ENCODE measurements around the gene EXOSC3. TPM values are rescaled to one million over a fixed set of nuclear protein-coding genes. Genes with fewer than 3 reads are reported as not detected.

Gene EXOSC3
- total and polyA plus RNA-seq, 2 of the 13 experiments (the other 11 are each of a cell fraction or from before 2014, with no cell fraction given): 17.5 to 68.7 TPM

DNA sequence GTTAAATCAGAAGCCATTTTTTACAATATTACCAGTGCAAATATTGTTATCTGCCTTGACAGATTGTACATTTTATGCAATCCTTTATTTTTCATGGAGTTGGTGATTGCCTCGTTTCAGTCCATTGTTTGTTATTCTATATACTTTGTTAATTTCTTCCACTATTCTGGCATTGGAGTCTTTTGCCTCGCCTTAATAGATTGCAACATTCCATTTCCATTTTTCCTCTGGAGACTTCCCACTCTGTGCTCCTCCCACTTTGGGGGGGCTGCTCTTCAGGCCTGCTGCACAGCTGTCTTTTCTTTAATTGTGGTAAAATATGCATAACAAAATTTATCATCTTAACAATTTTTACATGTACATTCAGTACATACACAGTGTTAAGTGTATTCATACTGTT is 11.4 kb upstream of the EXOSC3 start (continued):
- TF ChIP-seq HINFP (CRISPR knock-in tag; IDR thresholded peaks at IDR 0.05; ENCODE audit: low read depth): no peak
- no peak for TF ChIP-seq ZNF567 (CRISPR knock-in tag; IDR thresholded peaks at IDR 0.05; ENCODE audit: borderline replicate concordance)
- TF ChIP-seq NR1H2 (CRISPR knock-in tag; IDR thresholded peaks at IDR 0.05; ENCODE audit: borderline replicate concordance, low read depth): no peak
- TF ChIP-seq, protein P1, sequence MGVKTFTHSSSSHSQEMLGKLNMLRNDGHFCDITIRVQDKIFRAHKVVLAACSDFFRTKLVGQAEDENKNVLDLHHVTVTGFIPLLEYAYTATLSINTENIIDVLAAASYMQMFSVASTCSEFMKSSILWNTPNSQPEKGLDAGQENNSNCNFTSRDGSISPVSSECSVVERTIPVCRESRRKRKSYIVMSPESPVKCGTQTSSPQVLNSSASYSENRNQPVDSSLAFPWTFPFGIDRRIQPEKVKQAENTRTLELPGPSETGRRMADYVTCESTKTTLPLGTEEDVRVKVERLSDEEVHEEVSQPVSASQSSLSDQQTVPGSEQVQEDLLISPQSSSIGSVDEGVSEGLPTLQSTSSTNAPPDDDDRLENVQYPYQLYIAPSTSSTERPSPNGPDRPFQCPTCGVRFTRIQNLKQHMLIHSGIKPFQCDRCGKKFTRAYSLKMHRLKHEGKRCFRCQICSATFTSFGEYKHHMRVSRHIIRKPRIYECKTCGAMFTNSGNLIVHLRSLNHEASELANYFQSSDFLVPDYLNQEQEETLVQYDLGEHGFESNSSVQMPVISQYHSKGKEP (CRISPR knock-in tag; IDR thresholded peaks at IDR 0.05): no peak
- TF ChIP-seq NFYB (CRISPR knock-in tag; IDR thresholded peaks at IDR 0.05): no peak
- TF ChIP-seq ZNF768 (CRISPR knock-in tag; IDR thresholded peaks at IDR 0.05): no peak
- no peak for TF ChIP-seq ZNF101 (CRISPR knock-in tag; IDR thresholded peaks at IDR 0.05; ENCODE audit: borderline replicate concordance, low read depth)

DNA sequence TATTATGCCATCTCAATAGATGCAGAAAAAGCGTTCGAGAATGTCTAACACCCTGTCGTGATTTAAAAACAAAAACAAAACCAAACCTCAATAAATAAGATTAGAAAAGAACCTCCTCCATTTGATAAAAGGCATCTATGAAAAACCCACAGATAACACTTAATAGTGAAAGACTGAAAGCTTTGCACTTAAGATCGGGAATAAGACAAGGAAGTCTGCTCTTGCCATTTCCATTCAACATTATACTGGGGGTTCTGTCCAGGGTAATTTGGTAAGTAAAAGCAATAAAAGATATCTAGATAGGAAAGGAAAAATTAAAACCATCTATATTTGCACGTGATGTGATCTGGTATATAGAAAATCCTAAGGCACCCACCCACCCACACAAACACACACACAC is 7.3 kb upstream of the EXOSC3 start:
- CTCF ChIA-PET (ENCODE audit: low intra/inter-chr PET ratio, low total read pairs): no interaction called here
- no peak overlapping the region for H3K9ac ChIP-seq (ENCODE audit: insufficient read depth, low read depth, low read length)
- intact Hi-C loops (cut with micrococcal nuclease; ENCODE audit: unreplicated experiment): no loop called here
- H3K36me3 ChIP-seq (replicated peaks in 1 of 2; ENCODE audit: control insufficient read depth in 1 of 2, insufficient read depth in 2 of 2, low read length in 2 of 2): no peaks in the 10 kb centered on the region
- in situ Hi-C loops (cut with HindIII; ENCODE audit: extremely low pct_ligation_motif_present, low pct_unique_long_range_greater_than_20kb): loop anchor here (5.0 to 10.0 kb wide), 2 partner anchors 50 to 307 kb away; partner anchors contain the start of gene POLR1E
- no peak for FAIRE-seq
- H3K9me3 ChIP-seq (ENCODE audit: low read length): no peaks in the 10 kb centered on the region
- no peak overlapping the region for H3K4me3 ChIP-seq (replicated peaks in 1 of 3; ENCODE audit: insufficient read depth in 1 of 3, low read depth in 2 of 3, low read length in 3 of 3)
- WGBS (ENCODE audit: low lambda C conversion rate): 96% methylated on average over 5 of the region's 5 CpGs
- no peaks in the 10 kb centered on the region for H4K20me1 ChIP-seq (ENCODE audit: insufficient read depth, low read length)
- H3K4me1 ChIP-seq (ENCODE audit: insufficient read depth, low read length): peaks cover 9% of the 10 kb centered on the region
- no peak for DNase-seq (ENCODE audit: low spot score)
- H3K4me2 ChIP-seq (ENCODE audit: low read depth, low read length): no peak overlapping the region
- POLR2A ChIA-PET: no interaction called here
- TF ChIP-seq, protein P2, sequence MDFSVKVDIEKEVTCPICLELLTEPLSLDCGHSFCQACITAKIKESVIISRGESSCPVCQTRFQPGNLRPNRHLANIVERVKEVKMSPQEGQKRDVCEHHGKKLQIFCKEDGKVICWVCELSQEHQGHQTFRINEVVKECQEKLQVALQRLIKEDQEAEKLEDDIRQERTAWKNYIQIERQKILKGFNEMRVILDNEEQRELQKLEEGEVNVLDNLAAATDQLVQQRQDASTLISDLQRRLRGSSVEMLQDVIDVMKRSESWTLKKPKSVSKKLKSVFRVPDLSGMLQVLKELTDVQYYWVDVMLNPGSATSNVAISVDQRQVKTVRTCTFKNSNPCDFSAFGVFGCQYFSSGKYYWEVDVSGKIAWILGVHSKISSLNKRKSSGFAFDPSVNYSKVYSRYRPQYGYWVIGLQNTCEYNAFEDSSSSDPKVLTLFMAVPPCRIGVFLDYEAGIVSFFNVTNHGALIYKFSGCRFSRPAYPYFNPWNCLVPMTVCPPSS (IDR thresholded peaks at IDR 0.05): no peak
- TF ChIP-seq FOSL2 (CRISPR knock-in tag; IDR thresholded peaks at IDR 0.05) (no peak), ZBTB1 (CRISPR knock-in tag; IDR thresholded peaks at IDR 0.05; ENCODE audit: borderline replicate concordance) (no peak), AGO2 (optimal IDR thresholded peaks at IDR 0.05; ENCODE audit: low read depth, low read length) (no peak), SRSF1 (optimal IDR thresholded peaks at IDR 0.05; ENCODE audit: low read depth, low read length) (no peak), NKX3-1 (CRISPR knock-in tag; IDR thresholded peaks at IDR 0.05) (no peak), RBAK (CRISPR knock-in tag; IDR thresholded peaks at IDR 0.05) (no peak), ZNF234 (CRISPR knock-in tag; conservative IDR thresholded peaks at IDR 0.05) (no peak), NFIC (IDR thresholded peaks at IDR 0.05; ENCODE audit: low read length) (no peak), HNF4G (IDR thresholded peaks at IDR 0.05; ENCODE audit: borderline replicate concordance, low read depth, low read length) (no peak), HNF4G (CRISPR knock-in tag; IDR thresholded peaks at IDR 0.05; ENCODE audit: borderline replicate concordance, low read depth) (no peak), ZNF251 (CRISPR knock-in tag; IDR thresholded peaks at IDR 0.05) (no peak), HOXD1 (CRISPR knock-in tag; IDR thresholded peaks at IDR 0.05) (no peak)
- TF ChIP-seq, protein P3, sequence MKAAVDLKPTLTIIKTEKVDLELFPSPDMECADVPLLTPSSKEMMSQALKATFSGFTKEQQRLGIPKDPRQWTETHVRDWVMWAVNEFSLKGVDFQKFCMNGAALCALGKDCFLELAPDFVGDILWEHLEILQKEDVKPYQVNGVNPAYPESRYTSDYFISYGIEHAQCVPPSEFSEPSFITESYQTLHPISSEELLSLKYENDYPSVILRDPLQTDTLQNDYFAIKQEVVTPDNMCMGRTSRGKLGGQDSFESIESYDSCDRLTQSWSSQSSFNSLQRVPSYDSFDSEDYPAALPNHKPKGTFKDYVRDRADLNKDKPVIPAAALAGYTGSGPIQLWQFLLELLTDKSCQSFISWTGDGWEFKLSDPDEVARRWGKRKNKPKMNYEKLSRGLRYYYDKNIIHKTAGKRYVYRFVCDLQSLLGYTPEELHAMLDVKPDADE (CRISPR knock-in tag; IDR thresholded peaks at IDR 0.05): no peak
- no peak for ATAC-seq
- H2AFZ ChIP-seq (ENCODE audit: low read length): no peak overlapping the region
- no peaks in the 10 kb centered on the region for H3K27me3 ChIP-seq (ENCODE audit: control insufficient read depth in 1 of 2, insufficient read depth in 2 of 2, low read length in 2 of 2)
- no peaks in the 10 kb centered on the region for H3K79me2 ChIP-seq (ENCODE audit: insufficient read depth, low read length)
- no peak overlapping the region for H3K27ac ChIP-seq (ENCODE audit: extremely low read length, insufficient read depth, low read length)
- BruUV-seq (replicated peaks): no TSS peak
